ENCODE results near the gene TSKS. TPM values are rescaled to one million over a fixed set of nuclear protein-coding genes. Genes with fewer than 3 reads are reported as not detected.

Gene TSKS
- total RNA-seq, 1 experiment from 2014 or later: not detected

DNA sequence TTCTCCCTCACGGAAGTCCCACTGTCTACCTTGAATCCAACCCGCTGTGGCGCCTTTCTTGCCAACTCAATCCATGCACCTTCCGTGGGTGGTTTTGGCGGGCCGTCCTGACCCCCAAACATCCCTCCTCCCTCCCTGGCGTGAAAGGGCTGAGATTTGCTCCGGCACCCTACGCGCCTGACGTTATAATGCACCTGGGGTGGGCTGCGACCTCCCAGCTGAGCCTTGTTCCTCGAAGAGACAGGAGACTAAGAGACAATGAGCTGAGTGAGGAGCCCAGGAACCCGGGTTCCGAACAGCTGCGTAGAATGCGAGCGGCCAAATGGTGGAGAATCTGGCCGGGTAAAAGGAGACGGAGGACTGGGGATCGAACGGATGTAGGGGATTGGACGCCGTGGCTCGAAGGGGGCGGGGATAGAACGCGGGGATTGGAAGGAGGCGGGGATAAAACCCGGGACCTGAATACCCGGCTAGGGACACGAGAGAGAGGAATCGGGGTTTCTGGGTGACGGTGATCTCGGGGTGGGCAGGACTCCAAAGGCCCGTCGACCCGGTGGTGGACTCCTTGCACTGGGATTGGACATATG, 72.4 kb downstream of the TSKS start, which contains the start of gene CPT1C:
Gene CPT1C (plus strand): TSS at position 461 of the 587 bp plus-strand sequence. CDS start 1,137 bp downstream, outside the sequence.
- Mint-ChIP-seq H3K27me3 (ENCODE audit: unreplicated experiment) (no peaks in the 10 kb centered on the region), H3K4me1 (ENCODE audit: low read depth, unreplicated experiment) (no peaks in the 10 kb centered on the region), H3K27ac (ENCODE audit: unreplicated experiment) (peak within 1 kb of the TSS; percentile 24), H3K36me3 (ENCODE audit: insufficient read depth, unreplicated experiment) (peaks cover 66% of the 10 kb centered on the region), H3K9me3 (ENCODE audit: low read depth, unreplicated experiment) (no peaks in the 10 kb centered on the region), H3K4me3 (ENCODE audit: low read depth, unreplicated experiment) (no peak within 1 kb of the TSS)
- intact Hi-C loops (cut with micrococcal nuclease; ENCODE audit: unreplicated experiment): no loop called here
- no TSS peak for BruUV-seq (replicated peaks)
- TF ChIP-seq, protein P1, sequence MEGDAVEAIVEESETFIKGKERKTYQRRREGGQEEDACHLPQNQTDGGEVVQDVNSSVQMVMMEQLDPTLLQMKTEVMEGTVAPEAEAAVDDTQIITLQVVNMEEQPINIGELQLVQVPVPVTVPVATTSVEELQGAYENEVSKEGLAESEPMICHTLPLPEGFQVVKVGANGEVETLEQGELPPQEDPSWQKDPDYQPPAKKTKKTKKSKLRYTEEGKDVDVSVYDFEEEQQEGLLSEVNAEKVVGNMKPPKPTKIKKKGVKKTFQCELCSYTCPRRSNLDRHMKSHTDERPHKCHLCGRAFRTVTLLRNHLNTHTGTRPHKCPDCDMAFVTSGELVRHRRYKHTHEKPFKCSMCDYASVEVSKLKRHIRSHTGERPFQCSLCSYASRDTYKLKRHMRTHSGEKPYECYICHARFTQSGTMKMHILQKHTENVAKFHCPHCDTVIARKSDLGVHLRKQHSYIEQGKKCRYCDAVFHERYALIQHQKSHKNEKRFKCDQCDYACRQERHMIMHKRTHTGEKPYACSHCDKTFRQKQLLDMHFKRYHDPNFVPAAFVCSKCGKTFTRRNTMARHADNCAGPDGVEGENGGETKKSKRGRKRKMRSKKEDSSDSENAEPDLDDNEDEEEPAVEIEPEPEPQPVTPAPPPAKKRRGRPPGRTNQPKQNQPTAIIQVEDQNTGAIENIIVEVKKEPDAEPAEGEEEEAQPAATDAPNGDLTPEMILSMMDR (IDR thresholded peaks at IDR 0.05; ENCODE audit: unreplicated experiment): no peak
- CTCF ChIA-PET: no interaction called here
- no peak for DNase-seq

DNA sequence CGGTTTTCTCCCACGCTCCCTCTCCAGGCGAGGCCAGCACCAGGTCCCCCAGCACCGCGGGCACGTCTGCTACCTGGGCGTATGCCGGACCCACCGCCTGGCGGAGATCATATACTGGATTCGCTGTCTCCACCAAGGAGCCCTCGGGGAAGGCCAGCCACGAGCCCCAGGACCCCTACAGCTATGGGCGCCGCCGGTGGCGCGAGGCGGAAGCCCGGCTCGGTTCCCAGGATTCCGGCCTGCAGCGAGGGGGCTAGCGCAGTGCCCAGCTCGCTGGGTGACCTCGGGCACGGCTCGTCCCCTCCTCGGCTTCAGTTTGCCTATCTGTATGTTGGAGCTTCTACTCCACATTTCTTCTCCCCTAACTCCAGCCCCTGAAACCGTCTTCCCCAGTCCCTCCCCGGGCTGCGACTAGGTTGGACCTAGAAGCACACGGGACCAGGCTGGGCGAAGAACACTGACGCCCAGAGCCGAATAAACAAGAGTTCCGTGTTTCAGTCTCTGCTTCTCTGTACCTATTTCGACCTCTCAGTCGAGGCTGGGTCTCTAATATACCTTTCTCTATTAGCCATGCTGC, 72.9 kb downstream of the TSKS start:
- DNase-seq: no peak
- H3K4me3 Mint-ChIP-seq (ENCODE audit: low read depth, unreplicated experiment): no peak overlapping the region
- intact Hi-C loops (cut with micrococcal nuclease; ENCODE audit: unreplicated experiment): no loop called here
- H3K4me1 Mint-ChIP-seq (ENCODE audit: low read depth, unreplicated experiment): no peaks in the 10 kb centered on the region
- peak overlapping the region; percentile 24 for H3K27ac Mint-ChIP-seq (ENCODE audit: unreplicated experiment)
- peaks cover 72% of the 10 kb centered on the region for H3K36me3 Mint-ChIP-seq (ENCODE audit: insufficient read depth, unreplicated experiment)
- CTCF ChIA-PET: no interaction called here
- TF ChIP-seq, protein P1 (IDR thresholded peaks at IDR 0.05; ENCODE audit: unreplicated experiment): no peak
- no peaks in the 10 kb centered on the region for H3K9me3 Mint-ChIP-seq (ENCODE audit: low read depth, unreplicated experiment)
- no peaks in the 10 kb centered on the region for H3K27me3 Mint-ChIP-seq (ENCODE audit: unreplicated experiment)
- BruUV-seq (replicated peaks): no TSS peak

Small RNA genes lying within 50 kb of the gene (microRNA-seq; reads per million reads assigned to microRNA genes)
- gene MIR6799: not detected

Other genes with a start within 250 kb of the TSKS start
- gene RCN3, start 235.3 kb downstream of the TSKS start, total RNA-seq (2022): 5.0 and 7.6 TPM in 2 replicates
- gene NOSIP, start 182.8 kb downstream of the TSKS start, total RNA-seq (2022): 76.9 and 81.2 TPM in 2 replicates
- 19.0 and 22.1 TPM in 2 replicates for gene PRRG2, start 182.0 kb downstream of the TSKS start, total RNA-seq (2022)
- gene PRR12, start 172.1 kb downstream of the TSKS start, total RNA-seq (2022): 51.4 and 53.0 TPM in 2 replicates
- gene RRAS, start 123.2 kb downstream of the TSKS start, total RNA-seq (2022): 70.4 and 82.2 TPM in 2 replicates
- 129 and 137 TPM in 2 replicates for gene SCAF1, start 121.1 kb downstream of the TSKS start, total RNA-seq (2022)
- gene IRF3, start 97.4 kb downstream of the TSKS start, total RNA-seq (2022): 189 and 191 TPM in 2 replicates
- 66.5 and 70.8 TPM in 2 replicates for gene BCL2L12, start 97.4 kb downstream of the TSKS start, total RNA-seq (2022)
- 350 and 369 TPM in 2 replicates for gene PRMT1, start 86.0 kb downstream of the TSKS start, total RNA-seq (2022)
- 17.0 and 18.5 TPM in 2 replicates for gene ADM5, start 73.7 kb downstream of the TSKS start, total RNA-seq (2022)
- 0.57 and 1.4 TPM in 2 replicates for gene CPT1C, start 72.2 kb downstream of the TSKS start, total RNA-seq (2022)
- gene AP2A1, start 3.7 kb upstream of the TSKS start, total RNA-seq (2022): 80.1 and 89.0 TPM in 2 replicates
- gene FUZ, start 50.0 kb upstream of the TSKS start, total RNA-seq (2022): 12.2 and 17.0 TPM in 2 replicates
- gene MED25, start 55.0 kb upstream of the TSKS start, total RNA-seq (2022): 89.7 and 95.8 TPM in 2 replicates
- gene PTOV1, start 87.9 kb upstream of the TSKS start, total RNA-seq (2022): 231 and 256 TPM in 2 replicates
- 185 and 189 TPM in 2 replicates for gene PNKP, start 104.3 kb upstream of the TSKS start, total RNA-seq (2022)
- 58.9 and 65.2 TPM in 2 replicates for gene AKT1S1, start 114.0 kb upstream of the TSKS start, total RNA-seq (2022)
- 54.7 and 56.9 TPM in 2 replicates for gene TBC1D17, start 114.4 kb upstream of the TSKS start, total RNA-seq (2022)
- 8.2 and 10.7 TPM in 2 replicates for gene IL4I1, start 133.6 kb upstream of the TSKS start, total RNA-seq (2022)
- gene ATF5, start 165.9 kb upstream of the TSKS start, total RNA-seq (2022): 30.7 and 40.6 TPM in 2 replicates
- 116 and 124 TPM in 2 replicates for gene NUP62, start 166.2 kb upstream of the TSKS start, total RNA-seq (2022)
- not detected in 2 replicates for gene SIGLEC11, start 197.9 kb upstream of the TSKS start, total RNA-seq (2022)

All from Calu3 (cell line).